Activated CD8-positive, alpha-beta memory T cell treated with anti-CD3 and anti-CD28 coated beads for 4 hours (primary cell): ENCODE results near the gene HGS.

Experiments
- DNase-seq, 2 donors: peaks; one replicate each; pipeline ENCODE4 v3.0.0-alpha.2; 2020; ENCODE audit warnings: low read depth in 2 of 2

The HGS gene

DNA sequence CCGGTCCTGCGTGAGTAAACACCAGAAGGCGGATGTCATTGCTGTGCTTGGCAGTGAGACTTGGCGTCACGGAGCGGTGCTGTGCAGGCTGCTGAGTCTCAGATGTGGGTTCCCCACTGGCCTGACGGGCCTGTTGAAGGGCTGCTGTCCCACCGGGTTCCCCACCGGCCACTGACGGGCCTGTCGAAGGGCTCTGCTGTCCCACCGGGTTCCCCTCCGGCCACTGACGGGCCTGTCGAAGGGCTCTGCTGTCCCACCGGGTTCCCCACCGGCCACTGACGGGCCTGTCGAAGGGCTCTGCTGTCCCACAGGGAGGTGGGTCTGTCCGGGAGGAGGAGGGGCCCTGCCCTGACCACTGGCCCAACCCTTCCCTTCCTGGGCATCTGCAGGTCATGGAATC is 2.8 kb downstream of the HGS start:
- no peak for DNase-seq

- no peak for DNase-seq
Observed at GRCh38 chr17:81687770-81688541, 4.1 kb downstream of the HGS start.

DNA sequence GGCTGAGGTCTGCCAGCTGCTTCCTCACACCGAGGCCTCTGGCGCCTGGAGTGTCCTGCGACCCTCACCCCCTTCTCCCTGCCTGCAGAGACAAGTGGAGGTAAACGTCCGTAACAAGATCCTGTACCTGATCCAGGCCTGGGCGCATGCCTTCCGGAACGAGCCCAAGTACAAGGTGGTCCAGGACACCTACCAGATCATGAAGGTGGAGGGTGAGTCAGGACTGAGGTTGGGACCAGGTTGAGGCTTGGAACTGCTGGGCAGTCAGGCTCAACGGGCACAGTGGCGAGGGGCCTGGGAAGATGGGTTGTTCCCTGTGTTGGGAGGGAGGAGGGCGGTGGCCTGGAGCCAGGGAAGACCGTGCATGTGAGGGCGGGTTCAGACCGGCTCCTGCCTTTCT is 4.8 kb downstream of the HGS start:
- no peak for DNase-seq

DNA sequence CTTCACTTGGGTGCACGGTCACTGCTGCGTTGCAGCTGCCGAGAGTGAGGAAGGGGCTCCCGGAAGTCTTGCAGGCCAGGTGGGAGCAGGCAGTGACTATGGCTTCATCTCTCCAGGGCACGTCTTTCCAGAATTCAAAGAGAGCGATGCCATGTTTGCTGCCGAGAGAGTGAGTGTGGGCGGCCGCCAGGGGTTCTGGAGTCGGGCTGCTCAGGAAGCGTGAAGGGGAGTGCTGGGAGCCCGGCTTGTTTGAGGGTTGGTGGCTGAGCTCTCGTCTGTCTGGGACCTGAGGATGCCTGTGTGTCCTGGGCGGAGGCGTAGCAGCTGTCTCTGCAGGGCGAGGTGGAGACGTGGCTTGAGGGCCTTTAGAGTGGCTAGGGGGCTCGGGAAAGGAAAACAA is 6.3 kb downstream of the HGS start:
- no peak for DNase-seq

GRCh38 chr17:81690549-81690948 is 6.7 kb downstream of the HGS start:
- no peak for DNase-seq

GRCh38 chr17:81691196-81691595 is 7.4 kb downstream of the HGS start:
- no peak for DNase-seq

DNA sequence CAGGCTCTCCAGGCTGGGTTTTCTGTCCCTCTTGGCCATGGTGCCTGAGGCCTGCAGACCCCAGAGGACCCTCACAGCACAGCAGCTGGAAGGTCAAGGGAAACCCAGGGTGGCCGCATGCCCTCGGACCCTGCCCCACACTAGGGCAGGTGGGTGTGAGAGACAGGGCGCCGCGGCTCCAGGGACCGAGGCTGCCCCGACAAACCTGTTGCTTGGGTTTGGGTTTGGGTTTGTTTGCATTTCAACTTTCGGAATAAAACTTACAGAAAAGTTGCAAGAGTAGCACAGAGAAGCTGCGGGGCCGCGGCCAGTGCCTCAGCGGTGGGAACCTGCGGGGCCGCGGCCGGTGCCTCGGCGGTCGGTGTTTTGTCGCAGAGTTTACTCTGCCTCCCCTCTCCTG is 7.8 kb downstream of the HGS start:
- no peak for DNase-seq

GRCh38 chr17:81693509-81694210 is 9.8 kb downstream of the HGS start:
- no peak for DNase-seq

DNA sequence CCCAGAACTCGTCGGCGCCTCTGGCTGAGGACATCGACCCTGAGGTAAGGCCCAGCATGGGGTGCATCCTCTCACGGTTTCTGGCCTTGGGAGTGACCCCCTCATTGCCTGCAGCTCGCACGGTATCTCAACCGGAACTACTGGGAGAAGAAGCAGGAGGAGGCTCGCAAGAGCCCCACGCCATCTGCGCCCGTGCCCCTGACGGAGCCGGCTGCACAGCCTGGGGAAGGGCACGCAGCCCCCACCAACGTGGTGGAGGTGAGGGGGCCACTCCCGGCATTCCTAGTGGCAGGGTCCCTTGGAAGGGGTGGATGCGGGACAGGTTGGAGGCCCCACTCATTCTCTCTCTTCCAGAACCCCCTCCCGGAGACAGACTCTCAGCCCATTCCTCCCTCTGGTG is 11.0 kb downstream of the HGS start:
- DNase-seq = no peak

- no peak for DNase-seq
Observed at GRCh38 chr17:81695211-81695610, 11.4 kb downstream of the HGS start.

DNA sequence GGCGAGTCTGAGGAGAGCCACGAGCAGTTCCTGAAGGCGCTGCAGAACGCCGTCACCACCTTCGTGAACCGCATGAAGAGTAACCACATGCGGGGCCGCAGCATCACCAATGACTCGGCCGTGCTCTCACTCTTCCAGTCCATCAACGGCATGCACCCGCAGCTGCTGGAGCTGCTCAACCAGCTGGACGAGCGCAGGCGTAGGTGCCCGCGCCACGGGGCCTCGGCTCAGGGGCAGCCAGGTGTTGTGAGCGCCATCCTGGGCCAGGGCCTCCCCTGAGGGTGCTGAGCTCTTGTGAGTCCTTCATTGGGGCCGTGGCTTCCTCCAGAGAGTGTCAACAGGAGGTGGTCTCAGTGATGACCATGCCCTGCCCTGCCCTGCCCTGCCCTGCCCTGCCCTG is 12.0 kb downstream of the HGS start:
- DNase-seq = no peak

GRCh38 chr17:81696218-81696941 is 12.6 kb downstream of the HGS start:
- no peak for DNase-seq

DNA sequence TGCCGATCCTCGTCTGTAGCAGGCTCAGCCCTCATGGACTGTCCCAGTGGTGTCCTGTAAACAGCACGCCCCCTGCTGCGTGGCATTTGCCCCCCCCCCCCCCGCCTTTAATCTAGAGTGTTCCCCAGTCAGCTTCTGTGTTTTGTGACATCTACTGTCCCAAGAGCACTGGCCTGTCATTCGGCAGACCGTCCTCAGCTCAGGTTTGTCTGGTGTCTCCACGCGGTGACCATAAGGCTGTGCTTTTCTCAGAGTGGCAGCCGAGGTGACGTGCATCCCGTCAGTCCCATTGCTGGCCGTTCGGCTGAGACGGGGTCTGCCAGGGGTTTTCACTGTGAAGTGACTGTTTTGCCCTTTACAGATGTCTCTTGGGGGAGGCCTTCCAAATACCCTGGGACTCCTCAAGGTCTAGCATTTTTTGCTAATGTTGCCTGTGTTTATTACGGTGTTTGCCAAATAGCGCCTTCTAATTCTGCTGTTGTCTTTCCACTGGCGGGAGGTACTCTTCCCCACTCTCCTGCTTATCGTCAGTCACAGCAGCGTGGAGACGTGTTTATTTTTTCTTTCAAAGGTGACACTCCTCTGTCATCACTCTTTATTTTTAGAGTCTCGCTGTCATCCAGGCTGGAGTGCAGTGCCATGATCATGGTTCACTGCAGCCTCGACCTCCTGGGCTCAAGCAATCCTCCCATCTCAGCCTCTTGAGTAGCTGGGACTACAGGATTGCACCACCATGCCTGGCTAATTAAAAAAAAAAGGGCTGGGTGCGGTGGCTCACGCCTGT is 13.6 kb downstream of the HGS start:
- no peak for DNase-seq

- DNase-seq = no peak
Observed at GRCh38 chr17:81700353-81701287, 16.8 kb downstream of the HGS start.

DNA sequence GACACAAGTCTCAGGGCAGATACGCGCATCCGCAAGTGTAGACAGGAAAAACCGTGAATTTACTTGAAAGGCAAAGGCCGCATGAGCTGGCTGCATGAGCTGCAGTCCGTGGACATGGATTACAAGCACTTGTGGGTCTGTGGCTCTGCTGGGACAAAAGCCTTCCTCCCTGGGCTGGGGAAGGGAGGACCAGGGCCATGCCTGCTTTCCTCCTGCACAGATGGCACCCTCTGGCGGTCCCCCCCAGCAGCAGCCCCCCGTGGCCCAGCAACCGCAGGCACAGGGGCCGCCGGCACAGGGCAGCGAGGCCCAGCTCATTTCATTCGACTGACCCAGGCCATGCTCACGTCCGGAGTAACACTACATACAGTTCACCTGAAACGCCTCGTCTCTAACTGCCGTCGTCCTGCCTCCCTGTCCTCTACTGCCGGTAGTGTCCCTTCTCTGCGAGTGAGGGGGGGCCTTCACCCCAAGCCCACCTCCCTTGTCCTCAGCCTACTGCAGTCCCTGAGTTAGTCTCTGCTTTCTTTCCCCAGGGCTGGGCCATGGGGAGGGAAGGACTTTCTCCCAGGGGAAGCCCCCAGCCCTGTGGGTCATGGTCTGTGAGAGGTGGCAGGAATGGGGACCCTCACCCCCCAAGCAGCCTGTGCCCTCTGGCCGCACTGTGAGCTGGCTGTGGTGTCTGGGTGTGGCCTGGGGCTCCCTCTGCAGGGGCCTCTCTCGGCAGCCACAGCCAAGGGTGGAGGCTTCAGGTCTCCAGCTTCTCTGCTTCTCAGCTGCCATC is 17.7 kb downstream of the HGS start:
- no peak for DNase-seq

GRCh38 chr17:81702934-81703746 is 19.3 kb downstream of the HGS start, which contains the start of gene MRPL12:
MRPL12 (plus strand) TSS chr17:81703367; CDS start chr17:81703502, 135 bp downstream.
- peak; percentile 79 to 80 for DNase-seq

GRCh38 chr17:81703747-81704654 is 20.2 kb downstream of the HGS start:
- no peak for DNase-seq
